Stimulated activated CD4-positive, alpha-beta T cell treated with anti-CD3 and anti-CD28 coated beads, Interleukin-15, amount 100 ng/mL, for 48 hours (primary cell): ENCODE measurements around the gene YBEY.
"Not testable (repeated sequence)": the region's sequence is repeated elsewhere in the genome, so short reads cannot be mapped to it uniquely, and the experiment has no call there.

ENCODE experiments used
- DNase-seq, 2 donors: peaks; one replicate each; pipeline ENCODE4 v3.0.0-alpha.2; 2020; ENCODE audit warnings: low read depth in 2 of 2

Gene YBEY, protein sequence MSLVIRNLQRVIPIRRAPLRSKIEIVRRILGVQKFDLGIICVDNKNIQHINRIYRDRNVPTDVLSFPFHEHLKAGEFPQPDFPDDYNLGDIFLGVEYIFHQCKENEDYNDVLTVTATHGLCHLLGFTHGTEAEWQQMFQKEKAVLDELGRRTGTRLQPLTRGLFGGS

DNA sequence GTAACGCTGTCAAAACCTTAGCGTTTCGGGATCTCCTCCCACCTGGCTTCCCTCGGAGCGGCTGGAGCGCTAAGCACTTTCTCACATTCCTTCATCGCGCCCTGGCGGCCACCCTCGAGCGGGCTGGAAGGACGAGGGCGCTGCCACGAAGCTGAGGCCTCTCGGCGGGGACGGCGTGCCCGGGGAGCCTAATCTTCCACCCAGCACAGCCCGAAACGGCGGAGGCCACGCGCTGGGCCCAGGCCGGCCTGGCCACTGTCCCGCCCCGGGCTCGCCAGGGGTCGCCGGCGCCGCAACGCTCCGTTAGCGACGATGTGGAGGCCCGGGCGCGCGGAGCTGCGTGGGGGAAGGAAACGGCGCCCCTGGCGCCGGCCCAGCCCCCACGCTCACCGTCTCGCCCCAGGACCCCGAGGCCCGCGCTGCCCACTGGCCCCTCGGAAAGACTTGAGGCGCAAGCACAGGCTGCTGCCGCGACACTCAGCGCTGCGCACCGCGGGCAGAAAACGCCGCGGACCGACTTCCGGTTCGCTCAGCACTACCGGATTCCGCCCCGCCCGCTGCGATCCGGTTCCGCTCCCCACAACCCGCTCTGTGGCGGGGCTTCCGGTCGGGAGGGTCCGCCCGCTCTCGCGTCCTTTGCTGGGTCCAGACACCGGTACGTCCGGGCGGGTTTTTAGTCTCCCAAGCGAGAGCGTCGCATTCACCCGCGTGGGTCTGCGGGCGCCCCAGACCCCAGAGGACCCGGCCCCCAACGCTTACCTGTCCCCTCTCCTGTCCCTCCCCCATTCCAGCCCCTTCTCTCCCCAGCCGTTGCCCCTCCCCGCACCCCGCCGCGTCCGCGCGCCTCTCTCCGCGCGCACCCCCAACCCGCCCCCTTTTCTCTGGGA is at the start of gene YBEY:
TSS of gene YBEY (plus strand) at position 582 of the 887 bp plus-strand sequence. CDS start 572 bp downstream, outside the sequence.
- DNase-seq: peak; percentile 77 to 83

DNA sequence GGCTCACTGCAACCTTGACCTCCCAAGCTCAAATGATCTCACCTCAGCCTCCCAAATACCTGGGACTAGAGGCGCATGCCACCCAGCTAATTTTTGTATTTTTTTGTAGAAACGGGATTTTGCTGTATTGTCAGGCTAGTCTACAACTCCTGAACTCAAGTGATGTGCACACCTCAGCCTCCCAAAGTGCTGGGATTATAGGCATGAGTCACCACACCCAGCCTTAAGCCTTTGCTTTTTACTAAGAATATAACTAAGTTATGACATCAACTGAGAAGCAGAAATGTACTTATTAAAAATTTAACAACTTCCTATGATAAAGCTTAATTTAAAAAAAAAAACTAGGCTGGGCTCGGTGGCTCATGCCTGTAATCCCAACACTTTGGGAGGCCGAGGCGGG is 48.7 kb upstream of the YBEY start:
- no peak for DNase-seq

DNA sequence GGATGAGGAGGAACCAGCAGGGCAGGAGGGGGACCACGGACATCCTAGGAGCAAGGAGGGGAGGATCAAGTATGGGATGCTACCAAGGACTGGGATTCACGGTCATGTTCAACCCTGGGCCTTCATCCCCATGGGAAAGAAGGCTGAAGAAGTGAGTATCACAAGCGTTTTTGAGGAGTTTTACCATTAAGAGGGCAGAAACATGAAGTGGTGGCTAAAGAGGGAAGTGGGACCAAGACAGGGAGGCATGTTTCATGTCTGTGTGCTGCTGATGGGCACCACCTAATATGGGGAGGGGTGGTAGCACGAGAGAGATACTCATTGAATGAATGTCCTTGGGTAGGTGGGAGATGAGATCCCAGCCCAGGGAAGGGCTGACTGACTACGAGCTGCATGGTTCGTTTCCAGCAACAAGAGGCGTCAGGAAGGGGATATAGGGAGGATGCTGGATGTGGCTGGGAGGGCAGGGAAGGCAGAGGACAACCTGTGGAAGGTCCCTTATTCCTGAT is 46.3 kb upstream of the YBEY start:
- DNase-seq: no peak

DNA sequence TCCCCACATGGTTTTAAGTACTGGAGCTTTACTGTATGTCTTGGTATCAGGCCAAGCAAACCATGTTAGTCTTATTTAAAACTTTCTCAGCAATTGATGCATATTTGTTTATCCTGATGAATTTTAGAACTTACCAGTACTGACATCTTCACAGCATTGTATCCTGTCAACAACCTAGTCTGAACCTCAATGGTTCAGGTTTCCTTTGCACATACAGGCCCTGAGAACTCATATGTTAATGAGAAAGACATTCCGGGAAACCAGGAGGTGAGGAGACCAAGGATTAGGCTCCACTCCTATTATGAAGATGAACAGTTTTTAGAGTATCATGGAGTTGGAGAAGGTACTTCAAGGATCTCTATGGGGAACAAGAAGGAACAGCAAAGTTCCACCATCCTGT is 44.6 kb upstream of the YBEY start:
- not testable (repeated sequence) for DNase-seq

DNA sequence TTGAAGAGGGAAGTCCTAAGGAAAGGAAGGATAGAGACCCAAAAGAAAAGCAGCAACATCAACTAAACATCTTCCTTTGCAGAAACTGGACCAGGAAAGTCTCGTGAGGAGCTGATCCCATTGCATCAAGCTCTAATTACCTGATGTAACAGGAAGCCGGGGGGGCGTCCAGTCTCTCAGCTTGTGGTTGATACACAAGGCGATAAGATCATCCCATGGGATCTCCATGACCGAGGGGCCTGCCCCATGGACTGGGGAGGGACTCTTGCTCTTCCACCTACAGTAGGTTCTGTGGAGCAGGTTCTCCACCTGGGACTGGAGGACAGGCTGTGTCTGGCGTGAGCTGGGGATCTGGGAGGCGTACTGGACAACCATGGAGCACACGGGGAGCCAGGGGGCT is 42.8 kb upstream of the YBEY start:
- no peak for DNase-seq

DNA sequence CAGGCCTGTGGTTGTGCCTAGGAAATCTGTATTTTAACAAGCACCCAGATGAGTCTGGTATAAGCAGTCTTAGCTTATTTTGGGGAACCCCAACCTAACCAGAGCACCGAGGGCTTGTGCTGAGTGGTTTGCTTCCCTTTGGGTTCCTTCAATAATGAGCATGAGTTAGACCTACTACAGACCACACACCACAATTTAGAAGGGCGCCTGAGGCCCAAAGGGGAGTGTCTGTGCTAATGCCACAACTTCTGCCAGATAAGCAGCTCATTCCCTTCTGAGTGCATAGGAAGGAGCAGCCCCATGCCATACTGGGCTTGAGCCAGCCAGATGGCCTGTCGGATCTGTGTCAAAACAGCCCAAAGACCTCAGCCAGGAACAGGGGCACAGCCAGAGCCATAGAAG is 42.2 kb upstream of the YBEY start:
- DNase-seq: no peak

DNA sequence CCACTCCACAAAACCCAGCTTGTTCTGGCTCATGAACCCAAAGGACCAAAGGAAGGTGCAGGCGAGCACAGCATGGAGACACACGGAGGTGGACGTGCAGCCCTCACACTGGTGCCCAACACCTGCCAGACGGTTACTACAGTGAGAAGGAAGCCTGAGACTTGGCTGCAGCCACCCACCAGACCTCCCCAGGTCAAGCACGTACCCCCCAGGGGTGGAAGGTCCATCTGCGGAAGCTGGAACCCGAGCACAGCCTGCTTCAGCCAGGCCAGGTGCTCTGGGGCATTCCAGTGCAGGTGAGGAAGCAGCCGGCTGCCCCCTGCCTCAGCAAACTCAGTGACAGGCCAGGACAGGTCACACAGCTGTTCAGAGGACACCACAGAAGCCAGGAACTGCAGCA is 41.5 kb upstream of the YBEY start:
- no peak for DNase-seq

DNA sequence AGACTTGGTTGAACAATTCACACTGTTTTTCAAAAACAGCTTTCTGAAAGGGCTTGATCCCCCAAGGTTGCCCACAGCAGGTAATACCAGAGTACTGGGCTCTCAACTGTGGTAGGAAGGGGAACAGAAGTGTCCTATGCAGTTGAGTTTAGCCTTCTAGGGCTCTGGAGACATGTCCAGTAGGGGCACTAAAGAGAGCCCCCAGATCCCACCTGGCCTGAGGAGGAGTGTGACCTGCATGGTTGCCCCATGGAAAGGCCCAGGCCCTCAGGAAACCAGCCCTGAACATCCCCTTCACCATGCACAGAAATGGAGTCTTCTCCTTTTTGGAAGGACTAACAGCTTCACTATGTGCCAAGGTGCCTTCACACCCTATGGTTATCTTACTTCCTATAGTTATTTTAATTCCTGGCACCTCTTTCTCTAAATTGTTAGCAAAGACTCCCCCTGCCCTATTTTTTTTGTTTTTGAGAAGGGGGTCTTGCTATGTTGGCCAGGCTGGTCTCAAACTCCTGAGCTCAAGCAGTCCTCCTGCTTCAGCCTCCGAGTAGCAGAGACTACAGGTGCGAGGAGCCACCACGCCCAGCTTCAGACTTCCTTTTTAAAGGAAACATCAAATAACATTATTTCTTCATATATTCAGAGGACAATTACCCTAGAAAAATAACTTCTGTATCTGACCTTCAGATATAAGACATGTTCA is 40.8 kb upstream of the YBEY start:
- DNase-seq: no peak

DNA sequence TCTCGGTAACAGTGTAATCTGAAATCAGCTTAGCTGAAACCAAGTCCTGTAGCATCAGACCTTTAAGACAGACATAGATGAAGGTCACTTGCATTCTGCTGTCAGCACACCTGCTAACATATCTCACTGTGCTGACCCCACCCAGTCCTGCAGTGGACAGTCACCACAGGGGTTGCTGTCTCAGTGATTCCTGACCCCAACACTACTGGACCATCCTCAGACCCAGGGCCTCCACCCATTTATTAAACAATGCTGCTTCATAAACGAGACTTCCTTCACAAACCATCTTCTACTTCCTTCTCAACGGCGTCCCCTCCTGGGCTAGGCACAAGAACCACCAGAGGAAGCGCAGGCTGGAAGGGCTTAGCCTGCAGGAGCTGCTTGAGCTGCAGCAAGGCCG is 39.8 kb upstream of the YBEY start:
- no peak for DNase-seq

DNA sequence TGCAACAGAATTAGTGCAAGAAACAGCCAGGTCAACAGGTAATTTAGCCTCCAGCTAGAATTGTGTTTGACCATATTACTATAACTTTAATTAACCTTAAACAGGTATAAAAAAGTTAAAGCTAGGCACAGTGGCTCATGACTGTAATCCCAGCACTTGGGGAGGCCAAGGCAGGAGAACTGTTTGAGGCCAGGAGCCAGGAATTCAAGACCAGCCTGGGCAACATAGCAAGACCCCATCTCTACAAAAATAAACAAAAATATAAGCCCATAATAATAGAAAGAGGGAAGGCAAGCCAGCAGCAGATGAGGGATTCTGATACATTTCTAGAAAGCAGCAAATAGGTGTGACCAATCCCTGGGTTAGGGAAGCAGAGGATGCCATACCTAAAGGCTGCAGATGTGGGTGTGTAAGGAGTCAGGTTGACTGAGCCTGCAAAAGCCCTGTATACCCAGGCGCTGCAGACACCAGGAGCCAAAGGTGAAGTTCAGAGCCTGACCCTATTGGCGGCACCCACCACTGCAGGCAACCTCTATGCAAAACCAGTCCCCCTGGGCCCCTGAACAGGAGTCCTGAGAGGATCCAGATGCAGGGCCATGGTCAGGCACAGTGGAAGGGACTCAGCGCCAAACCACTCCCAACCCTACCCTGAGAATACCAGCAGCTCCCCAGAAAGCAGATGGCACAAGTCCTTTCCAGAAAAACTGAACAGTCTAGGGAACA is 38.3 kb upstream of the YBEY start:
- DNase-seq: no peak

DNA sequence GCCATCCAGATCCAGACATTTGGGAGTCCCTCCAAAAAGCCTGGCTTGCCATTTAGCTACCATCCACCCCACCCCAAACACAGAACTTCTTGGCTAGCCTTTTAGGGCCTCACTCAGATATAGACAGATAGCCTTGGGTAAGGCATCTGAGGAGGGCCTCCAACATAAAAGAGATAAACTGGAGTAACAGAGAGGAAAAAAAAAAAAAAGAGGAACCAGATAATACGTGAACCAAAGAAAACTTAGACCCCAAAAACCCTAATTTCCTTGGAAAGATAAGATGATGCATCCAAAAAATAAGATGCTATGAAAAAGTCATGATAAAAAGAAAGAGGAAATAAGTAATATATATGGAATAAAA is 37.7 kb upstream of the YBEY start:
- no peak for DNase-seq

DNA sequence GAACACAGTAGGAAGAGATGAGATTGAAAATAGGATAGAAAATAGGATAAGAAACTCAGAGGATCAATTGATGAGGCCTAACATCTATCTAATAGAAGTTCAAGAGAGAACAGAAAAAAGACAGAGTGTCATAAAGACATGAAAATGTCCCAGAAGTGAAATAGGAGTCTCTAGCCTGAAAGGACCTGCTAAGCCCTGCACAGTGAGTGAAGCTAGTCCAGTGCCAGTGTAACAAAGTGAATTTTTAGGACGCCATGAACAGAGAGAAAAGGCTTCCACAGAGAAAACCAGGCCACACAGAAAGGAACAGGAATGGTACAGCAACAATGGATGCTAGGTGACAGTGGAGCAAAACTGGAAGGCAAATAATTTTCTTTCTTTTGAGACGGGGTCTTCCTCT is 37.3 kb upstream of the YBEY start:
- DNase-seq: no peak

DNA sequence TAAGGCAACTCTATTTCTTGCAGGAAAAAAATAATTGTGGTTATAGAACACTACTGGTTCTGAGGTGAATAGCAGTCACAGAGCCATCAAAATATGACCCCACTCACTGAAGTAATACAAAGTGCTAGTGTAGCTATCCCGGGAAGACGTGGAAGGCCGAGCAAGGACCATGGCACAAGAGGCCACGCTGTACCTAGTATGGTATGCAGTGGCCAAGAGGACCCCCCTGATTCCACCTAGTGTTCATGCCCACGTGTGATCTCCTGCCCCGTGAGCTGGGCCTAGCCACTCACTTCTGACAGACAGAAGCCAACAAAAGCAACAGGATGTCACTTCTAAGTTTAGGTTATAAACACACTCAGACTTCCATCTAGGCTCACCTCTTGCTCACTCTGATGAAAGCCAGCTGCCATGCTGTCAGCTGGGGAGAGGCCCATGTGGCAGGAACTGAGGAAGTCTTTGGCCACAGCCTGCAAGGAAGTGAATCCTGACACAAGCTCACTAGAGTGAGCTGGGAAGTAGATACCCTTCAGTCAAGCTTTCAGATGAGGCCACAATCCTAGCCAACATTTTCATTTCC is 35.9 kb upstream of the YBEY start:
- no peak for DNase-seq

DNA sequence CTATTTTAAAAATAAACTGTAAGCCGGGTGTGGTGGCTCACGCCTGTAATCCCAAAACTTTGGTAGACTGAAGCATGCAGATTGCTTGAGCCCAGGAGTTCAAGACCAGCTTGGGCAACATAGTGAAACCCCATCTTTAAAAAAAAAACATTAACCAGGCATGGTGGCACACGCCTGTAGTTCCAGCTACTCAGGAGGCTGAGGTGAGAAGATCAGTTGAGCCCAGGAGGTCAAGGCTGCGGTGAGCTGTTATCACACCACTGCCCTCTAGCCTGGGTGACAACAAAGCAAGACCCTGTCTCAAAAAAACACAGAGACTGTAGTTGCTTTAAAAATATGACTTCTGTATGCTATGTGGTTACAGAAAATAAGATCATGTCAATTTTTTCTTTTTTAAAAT is 33.3 kb upstream of the YBEY start:
- no peak for DNase-seq

DNA sequence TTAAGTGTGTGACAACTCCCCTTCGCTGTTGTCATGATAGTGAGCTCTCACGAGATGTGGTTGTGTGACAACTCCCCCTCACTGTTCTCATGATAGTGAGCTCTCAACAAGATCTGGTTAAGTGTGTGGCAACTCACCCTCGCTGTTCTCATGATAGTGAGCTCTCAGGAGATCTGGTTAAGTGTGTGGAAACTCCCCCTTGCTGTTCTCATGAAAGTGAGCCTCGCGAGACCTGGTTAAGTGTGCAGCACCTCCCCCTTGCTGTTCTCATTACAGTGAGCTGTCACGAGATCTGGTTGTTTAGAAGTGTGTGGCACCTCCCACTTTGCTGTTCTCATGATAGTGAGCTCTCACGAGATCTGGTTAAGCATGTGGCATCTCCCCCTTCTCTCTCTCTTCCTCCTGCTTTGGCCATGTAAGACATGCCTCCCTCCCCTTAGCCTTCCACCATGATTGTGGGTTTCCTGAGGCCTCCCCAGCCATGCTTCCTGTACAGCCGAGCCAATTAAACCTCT is 32.5 kb upstream of the YBEY start:
- peak; percentile 35 to 36 for DNase-seq

DNA sequence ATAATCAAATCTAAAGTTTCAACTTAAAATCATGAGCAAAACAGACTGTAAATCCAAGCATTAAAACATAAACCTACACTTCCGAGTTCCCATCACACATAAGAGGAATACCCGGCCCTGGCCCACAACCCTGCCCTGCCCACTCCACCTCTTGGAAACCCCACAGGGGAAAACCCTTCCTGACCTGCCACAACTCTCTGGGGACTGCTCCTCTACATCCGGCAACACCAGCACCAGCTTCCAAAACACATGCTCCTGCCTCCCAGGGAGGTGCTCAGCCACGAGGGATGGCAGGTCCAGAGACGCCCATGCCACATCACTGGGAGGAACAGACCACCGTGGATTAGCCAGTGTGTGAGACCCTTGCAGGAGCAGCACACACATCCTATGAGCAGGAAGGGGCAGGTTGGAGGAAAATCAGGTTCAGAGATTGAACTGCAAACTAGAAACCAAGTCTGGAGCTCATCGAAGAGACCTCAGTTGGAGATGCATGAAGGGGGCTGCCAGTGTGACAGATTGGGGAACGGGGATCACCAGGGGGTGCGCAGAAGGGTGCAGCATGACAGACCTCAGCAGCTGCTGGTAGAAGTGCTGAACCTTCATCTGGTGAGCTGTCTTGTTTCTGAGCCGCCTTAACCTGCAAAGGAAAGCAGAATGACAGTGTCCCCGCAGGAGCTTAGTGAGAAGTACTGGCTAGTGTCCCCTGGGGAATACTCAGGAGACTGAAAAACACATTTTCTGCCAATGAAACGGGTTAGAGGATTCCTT is 31.8 kb upstream of the YBEY start:
- DNase-seq: no peak

DNA sequence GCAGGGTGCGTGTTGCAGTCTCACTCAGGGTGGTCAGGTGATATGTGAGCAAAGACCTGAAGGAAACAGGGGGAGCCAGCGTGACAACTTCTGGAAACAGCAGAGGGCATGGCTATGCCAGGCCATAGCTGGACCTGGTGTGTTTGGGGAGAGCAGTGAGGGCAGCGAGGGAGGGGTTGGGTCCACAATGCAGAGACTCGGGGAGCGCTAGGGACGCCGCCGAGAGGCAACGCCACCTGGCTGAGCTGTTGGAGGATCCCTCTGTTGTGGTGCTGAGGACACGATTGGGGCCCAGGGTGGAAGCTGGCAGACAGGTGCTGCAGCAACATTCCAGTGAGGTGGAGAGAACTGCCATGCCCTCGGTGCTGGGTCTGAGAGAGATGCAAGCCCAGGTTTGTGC is 31.0 kb upstream of the YBEY start:
- DNase-seq: no peak

DNA sequence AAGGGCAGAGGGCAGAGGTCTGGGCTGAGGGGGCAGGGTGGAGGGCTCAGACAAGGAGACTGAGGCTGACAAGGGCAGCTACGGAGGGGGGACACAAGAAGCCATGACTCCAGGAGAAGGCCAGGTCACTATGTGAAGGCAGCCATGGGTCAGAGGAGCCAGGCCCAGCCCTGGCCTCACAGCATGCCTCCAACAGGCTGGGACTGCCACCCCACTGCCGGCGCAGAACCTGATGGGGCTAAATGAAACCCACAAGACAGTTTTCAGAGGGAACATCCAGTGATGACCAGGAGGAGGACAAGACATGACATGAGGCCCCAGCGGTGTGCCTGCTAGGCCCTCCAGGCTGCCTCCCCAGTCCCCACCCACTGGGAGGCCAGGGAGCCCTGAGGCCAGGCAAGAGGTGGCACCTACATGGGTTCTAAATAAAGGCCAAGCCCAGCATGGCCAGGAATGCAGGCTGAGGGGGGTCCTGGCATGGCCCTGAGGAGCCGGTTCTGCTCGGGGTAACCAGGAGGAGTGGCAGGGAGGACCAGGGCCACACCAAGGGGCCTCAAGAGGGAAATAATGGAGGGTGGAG is 30.3 kb upstream of the YBEY start:
- DNase-seq: no peak

DNA sequence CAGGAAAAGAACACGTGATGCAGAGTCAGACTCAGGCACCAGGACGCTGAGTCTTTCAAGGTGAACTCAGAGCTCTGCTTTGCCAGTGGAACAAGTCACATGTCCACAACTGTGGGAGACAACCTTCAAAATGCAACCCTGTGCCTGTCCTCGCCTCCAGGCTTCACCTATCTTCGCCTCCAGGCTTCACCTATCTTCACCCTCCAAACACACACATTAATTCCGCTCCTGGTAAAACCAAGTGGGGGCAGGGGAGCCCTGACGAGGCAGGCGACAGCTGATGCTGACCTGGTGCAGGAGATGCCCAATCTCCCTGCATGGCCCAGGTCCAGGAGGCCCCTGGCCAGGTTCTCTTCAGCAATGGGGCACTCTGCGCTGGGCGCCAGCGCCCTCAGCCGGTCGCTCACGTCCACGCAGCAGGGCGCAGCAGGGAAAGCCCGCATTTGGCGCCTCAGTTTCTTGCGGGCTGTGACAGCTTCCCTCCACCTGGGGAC is 29.6 kb upstream of the YBEY start:
- DNase-seq: no peak

DNA sequence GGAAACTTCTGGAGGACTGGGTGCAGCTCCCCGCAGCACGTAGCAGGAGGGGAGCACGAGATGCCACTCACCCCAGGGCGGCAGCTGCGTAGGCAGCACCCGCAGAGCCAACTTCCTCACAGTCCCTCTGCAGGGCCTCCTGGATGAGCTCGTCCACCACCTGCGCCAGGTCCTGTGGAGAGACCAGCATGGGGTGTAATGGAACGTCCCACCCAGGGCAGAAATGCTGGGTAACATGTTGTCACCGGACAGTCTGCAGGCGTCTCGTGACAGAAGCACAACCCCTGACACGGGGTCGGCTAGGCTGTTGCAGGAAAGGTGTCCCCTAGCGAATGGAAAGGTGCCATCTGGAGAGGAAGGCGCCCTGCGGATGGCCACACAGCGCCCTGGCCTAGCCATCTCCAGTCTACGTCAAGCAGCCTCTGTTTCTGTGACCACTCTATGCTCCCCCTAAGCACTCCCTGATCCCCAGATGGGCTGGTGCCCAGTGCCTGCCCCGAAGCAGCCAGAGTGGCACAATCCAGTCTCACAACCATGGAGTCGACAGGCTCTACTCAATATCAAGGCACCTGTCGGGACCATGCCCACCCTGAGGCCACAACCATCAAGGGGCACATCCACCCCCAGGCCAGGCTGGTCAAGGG is 22.0 kb upstream of the YBEY start:
- DNase-seq: no peak
